SK-N-SH (cell line): Measurements from ENCODE around the gene PEX14. TPM values are rescaled to one million over a fixed set of nuclear protein-coding genes. Genes with fewer than 3 reads are reported as not detected.

ENCODE experiments used
- CTCF ChIA-PET: fragments of 300-600, 350-600 bp; formaldehyde crosslinking; extraction: SDS; loops from one replicate; lab custom pipeline; 2021; lab: Yijun Ruan, JAX
- POLR2A ChIA-PET: fragments of 350-600 bp; sonication (Branson Sonifier 250); formaldehyde crosslinking; extraction: SDS; loops from one replicate; lab custom pipeline; 2020; ENCODE audit warnings: antibody characterized with exemption, inconsistent platforms; lab: Yijun Ruan, JAX
- DNase-seq: peaks from one replicate; pipeline ENCODE4 v3.0.0; 2012
- H2AFZ ChIP-seq: fragments of 200-600 bp; sonication (generic); 2 replicates; pipeline ENCODE4 v1.8.1; 2016; ENCODE audit warnings: antibody characterized with exemption, mild to moderate bottlenecking, low read depth
- H3F3A ChIP-seq: fragments of 200-600 bp; sonication (generic); replicated peaks from 2 replicates; pipeline ENCODE3; 2016; ENCODE audit warnings: antibody characterized with exemption, mild to moderate bottlenecking; ENCODE audit not compliant: insufficient read depth
- H3K27ac ChIP-seq, 2 experiments: fragments of 200-500 bp in 1 of 2; fragments of 200-600 bp in 1 of 2; sonication (Bioruptor generic) in 1 of 2; sonication (generic), shearing (Covaris generic) in 1 of 2; 2 replicates each; pipeline versions ENCODE4 v1.5.1 to v1.6.1; 2014 to 2016; ENCODE audit warnings: low read depth in 2 of 2, inconsistent platforms in 1 of 2, low read length in 1 of 2, mild to moderate bottlenecking in 1 of 2, mixed read lengths in 1 of 2
- H3K27me3 ChIP-seq: fragments of 200-600 bp; sonication (generic), shearing (Covaris generic); 2 replicates; pipeline ENCODE4 v1.6.1; 2016; ENCODE audit warnings: mixed run types; ENCODE audit not compliant: insufficient read depth
- H3K36me3 ChIP-seq, 2 experiments: fragments of 200-500 bp in 1 of 2; fragments of 200-600 bp in 1 of 2; sonication (Bioruptor generic) in 1 of 2; sonication (generic) in 1 of 2; replicated peaks in 1 of 2; 2 replicates each; pipeline versions ENCODE3 to v1.5.1; 2014 to 2016; ENCODE audit warnings: low read length in 1 of 2, mild to moderate bottlenecking in 1 of 2; ENCODE audit not compliant: insufficient read depth in 2 of 2, control insufficient read depth in 1 of 2
- H3K4me1 ChIP-seq, 2 experiments: fragments of 200-500 bp in 1 of 2; fragments of 200-600 bp in 1 of 2; sonication (Bioruptor generic) in 1 of 2; sonication (generic), shearing (Covaris generic) in 1 of 2; 2 replicates each; pipeline versions ENCODE4 v1.5.1 to v1.6.1; 2014 to 2016; ENCODE audit warnings: low read depth in 1 of 2, low read length in 1 of 2, mixed run types in 1 of 2; ENCODE audit not compliant: insufficient read depth in 2 of 2, control insufficient read depth in 1 of 2
- H3K4me2 ChIP-seq: fragments of 200-600 bp; sonication (generic), shearing (Covaris generic); 2 replicates; pipeline ENCODE4 v1.6.1; 2017; ENCODE audit warnings: mixed run types
- H3K4me3 ChIP-seq, 2 experiments: fragments of 200-500 bp in 1 of 2; fragments of 200-600 bp in 1 of 2; sonication (Bioruptor generic) in 1 of 2; sonication (generic), shearing (Covaris generic) in 1 of 2; 2 replicates each; pipeline versions ENCODE4 v1.5.1 to v1.8.1; 2014 to 2016; ENCODE audit warnings: low read depth in 2 of 2, inconsistent platforms in 1 of 2, low read length in 1 of 2, mild to moderate bottlenecking in 1 of 2, mixed read lengths in 1 of 2, moderate library complexity in 1 of 2
- H3K79me2 ChIP-seq: fragments of 200-600 bp; sonication (generic); 2 replicates; pipeline ENCODE4 v1.8.1; 2017; ENCODE audit warnings: mild to moderate bottlenecking; ENCODE audit not compliant: insufficient read depth
- H3K9ac ChIP-seq: fragments of 200-600 bp; sonication (generic); 2 replicates; pipeline ENCODE4 v1.6.1; 2017; ENCODE audit warnings: mixed run types
- H3K9me2 ChIP-seq: fragments of 200-600 bp; sonication (generic); 2 replicates; pipeline ENCODE4 v1.6.1; 2017; ENCODE audit warnings: mixed run types
- H3K9me3 ChIP-seq: fragments of 200-600 bp; sonication (generic); 2 replicates; pipeline ENCODE4 v1.6.1; 2017; ENCODE audit warnings: mixed run types, mild to moderate bottlenecking, moderate library complexity
- H4K20me1 ChIP-seq: fragments of 200-600 bp; sonication (generic); 2 replicates; pipeline ENCODE4 v1.6.1; 2017; ENCODE audit warnings: mild to moderate bottlenecking, mixed run types; ENCODE audit not compliant: insufficient read depth
- CTCF ChIP-seq: fragments of 200-600 bp; sonication (generic); IDR thresholded peaks from 2 replicates; pipeline ENCODE4 v1.6.1; 2017; ENCODE audit warnings: antibody characterized with exemption, mild to moderate bottlenecking, moderate library complexity
- ELF1 ChIP-seq: IDR thresholded peaks from 2 replicates; pipeline ENCODE4 v1.4.0; 2012
- EP300 ChIP-seq, 2 experiments: IDR thresholded peaks; 2 replicates each; pipeline versions ENCODE4 v1.4.0 to v1.6.1; 2012; ENCODE audit warnings: borderline replicate concordance in 1 of 2, low read depth in 1 of 2, low read length in 1 of 2
- EZH2phosphoT487 ChIP-seq: fragments of 200-600 bp; sonication (generic); IDR thresholded peaks from 2 replicates; pipeline ENCODE4 v1.6.1; 2017; ENCODE audit warnings: low read depth, mixed run types, mild to moderate bottlenecking, antibody characterized with exemption, moderate library complexity, borderline replicate concordance
- FOSL2 ChIP-seq: IDR thresholded peaks from 2 replicates; pipeline ENCODE4 v1.4.0; 2012; ENCODE audit warnings: low read depth, mild to moderate bottlenecking, moderate library complexity, borderline replicate concordance
- FOXM1 ChIP-seq: IDR thresholded peaks from 2 replicates; pipeline ENCODE4 v1.4.0; 2012; ENCODE audit warnings: low read depth, mild to moderate bottlenecking
- GATA2 ChIP-seq: sonication (generic); formaldehyde crosslinking; IDR thresholded peaks from 2 replicates; pipeline ENCODE4 v1.5.0; 2020; ENCODE audit warnings: mild to moderate bottlenecking, missing genetic modification reagents
- IRF3 ChIP-seq: fragments of 150-350 bp; IDR thresholded peaks from 2 replicates; pipeline ENCODE4 v1.6.1; 2016; ENCODE audit warnings: mild to moderate bottlenecking, low read depth, low read length
- JUND ChIP-seq: IDR thresholded peaks from 2 replicates; pipeline ENCODE4 v1.4.0; 2012
- MEF2A ChIP-seq: IDR thresholded peaks from 2 replicates; pipeline ENCODE4 v1.4.0; 2012; ENCODE audit warnings: low read depth, borderline replicate concordance
- MXI1 ChIP-seq: IDR thresholded peaks from 2 replicates; pipeline ENCODE4 v1.6.1; 2012; ENCODE audit warnings: mild to moderate bottlenecking, low read depth, low read length, improper control_type of control experiment
- NFIC ChIP-seq: IDR thresholded peaks from 2 replicates; pipeline ENCODE4 v1.4.0; 2012; ENCODE audit warnings: borderline replicate concordance
- NRF1 ChIP-seq: IDR thresholded peaks from 2 replicates; pipeline ENCODE4 v1.6.1; 2012; ENCODE audit warnings: low read depth, mild to moderate bottlenecking, low read length
- POLR2AphosphoS5 ChIP-seq: IDR thresholded peaks from 2 replicates; pipeline ENCODE4 v1.6.1; 2012; ENCODE audit warnings: low read depth, low read length
- RCOR1 ChIP-seq: fragments of 150-350 bp; IDR thresholded peaks from 2 replicates; pipeline ENCODE4 v1.6.1; 2017; ENCODE audit warnings: antibody characterized with exemption, low read length
- SIN3A ChIP-seq: IDR thresholded peaks from 2 replicates; pipeline ENCODE4 v1.6.1; 2012; ENCODE audit warnings: low read depth, mild to moderate bottlenecking, low read length, moderate library complexity, borderline replicate concordance
- TAF1 ChIP-seq: IDR thresholded peaks from 2 replicates; pipeline ENCODE4 v1.6.1; 2012; ENCODE audit warnings: low read depth, mild to moderate bottlenecking, low read length, moderate library complexity, borderline replicate concordance
- TCF12 ChIP-seq: IDR thresholded peaks from 2 replicates; pipeline ENCODE4 v1.4.0; 2012
- USF1 ChIP-seq: IDR thresholded peaks from 2 replicates; pipeline ENCODE4 v1.4.0; 2012; ENCODE audit warnings: low read depth, borderline replicate concordance
- YY1 ChIP-seq: IDR thresholded peaks from 2 replicates; pipeline ENCODE4 v1.4.0; 2012; ENCODE audit warnings: low read depth, mild to moderate bottlenecking
- ZBTB33 ChIP-seq: IDR thresholded peaks from 2 replicates; pipeline ENCODE4 v1.4.0; 2012; ENCODE audit warnings: low read depth, borderline replicate concordance
- WGBS: methylation state at CpG from one replicate; pipeline ENCODE4 v1.1.6; 2017; ENCODE audit warnings: low lambda C conversion rate; 5-methylcytosine and 5-hydroxymethylcytosine counted together
- polyA plus RNA-seq, 3 experiments: library from polyadenylated mRNA; depleted of rRNA; stranded (reverse); fragments of >200 nt; gene quantifications; 2 replicates each; pipeline ENCODE4 v1.2.3, GENCODE V29; 2012

PEX14 gene
- polyA plus RNA-seq, 1 of the 3 experiments (the other 2 are of a cell fraction), result 36.2 TPM

GRCh38 chr1:10437052-10437451 lies 37.7 kb upstream of the PEX14 start (continued):
- TF ChIP-seq IRF3, result no peak
- TF ChIP-seq EZH2phosphoT487, result no peak
- TF ChIP-seq SIN3A, result no peak
- TF ChIP-seq, all 33 proteins: peak for 0

- 89% methylated on average over 7 of the region's 7 CpGs for WGBS
- CTCF ChIA-PET, result interaction anchor here (10.8 kb wide), 1 partner anchor 56 kb away, joined by 203 read pairs; no protein-coding TSS in a partner anchor
- POLR2A ChIA-PET, result no interaction called here
Observed at GRCh38 chr1:10438677-10439163, 36.0 kb upstream of the PEX14 start.

More at GRCh38 chr1:10438677-10439163, 36.0 kb upstream of the PEX14 start:
- Histone ChIP-seq H3K36me3 (peaks cover 3 to 5% of the 10 kb centered on the region in 2 experiments), H2AFZ (no peak overlapping the region), H3K4me3 (no peak overlapping the region)
- TF ChIP-seq TCF12 (no peak), CTCF (no peak), GATA2 (no peak), ELF1 (no peak), ZBTB33 (no peak), FOXM1 (no peak), SIN3A (no peak), RCOR1 (no peak), FOSL2 (no peak), JUND (no peak), YY1 (no peak), MXI1 (no peak), MEF2A (no peak), TAF1 (no peak), NFIC (no peak), USF1 (no peak), IRF3 (no peak), POLR2AphosphoS5 (no peak), EP300 (IDR thresholded peaks at IDR 0.05; ENCODE audit: borderline replicate concordance in 1 of 2, low read depth in 1 of 2, low read length in 1 of 2) (no peak), NRF1 (no peak)
- TF ChIP-seq, all 33 proteins: peak for 0
- H3F3A ChIP-seq, result peaks cover 4% of the 10 kb centered on the region
- H3K79me2 ChIP-seq, result no peaks in the 10 kb centered on the region
- H3K27ac ChIP-seq, result no peak overlapping the region
- no peaks in the 10 kb centered on the region for H4K20me1 ChIP-seq
- H3K9me3 ChIP-seq, result no peaks in the 10 kb centered on the region
- DNase-seq, result no peak
- H3K4me1 ChIP-seq, result peaks cover 0 to 5% of the 10 kb centered on the region in 2 experiments; a peak in 1 of 4 replicates
- H3K4me2 ChIP-seq, result no peak overlapping the region
- no peaks in the 10 kb centered on the region for H3K9me2 ChIP-seq
- no peak overlapping the region for H3K9ac ChIP-seq
- no peaks in the 10 kb centered on the region for H3K27me3 ChIP-seq
